Measurements from ENCODE around the gene CYP4B1.

The CYP4B1 gene

GRCh38 chr1:46757956-46758528 lies 40.8 kb upstream of the CYP4B1 start:
- no peak for DNase-seq (ENCODE audit: low spot score)
- no peak overlapping the region for H3K27ac ChIP-seq
- H3K4me3 ChIP-seq: no peak overlapping the region
- no peak for TF ChIP-seq CTCF (IDR thresholded peaks at IDR 0.05)

GRCh38 chr1:46760558-46761166 lies 38.2 kb upstream of the CYP4B1 start:
- no peak overlapping the region for H3K27ac ChIP-seq
- no peak overlapping the region for H3K4me3 ChIP-seq
- TF ChIP-seq CTCF (IDR thresholded peaks at IDR 0.05): no peak
- DNase-seq (ENCODE audit: low spot score): no peak

- DNase-seq (ENCODE audit: low spot score): no peak
- Histone ChIP-seq H3K27ac (no peak overlapping the region), H3K4me3 (no peak overlapping the region)
- no peak for TF ChIP-seq CTCF (IDR thresholded peaks at IDR 0.05)
These were observed 37.1 kb upstream of the CYP4B1 start for GRCh38 chr1:46761740-46762139.

DNA sequence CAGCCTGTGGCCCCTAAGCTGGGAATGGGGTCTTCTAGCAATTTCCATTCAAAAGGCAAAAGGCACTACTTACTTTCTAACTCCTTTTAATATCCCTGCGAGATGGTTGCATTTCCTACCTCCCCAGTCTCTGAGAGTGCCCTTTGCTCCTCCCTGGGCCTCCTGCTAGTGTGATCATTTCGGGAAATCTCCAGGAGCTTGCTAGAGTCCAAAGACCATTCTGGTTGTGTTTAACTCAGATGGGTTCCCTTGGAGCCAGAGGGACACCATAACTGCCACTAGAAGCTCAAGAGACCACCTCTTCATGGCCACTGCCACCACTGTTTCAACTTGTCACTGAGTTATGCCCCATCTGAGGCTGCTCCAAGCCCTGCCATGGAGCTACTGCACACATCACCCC lies 34.4 kb upstream of the CYP4B1 start:
- no peak overlapping the region for H3K4me3 ChIP-seq
- TF ChIP-seq CTCF (IDR thresholded peaks at IDR 0.05): no peak
- no peak overlapping the region for H3K27ac ChIP-seq
- no peak for DNase-seq (ENCODE audit: low spot score)

DNA sequence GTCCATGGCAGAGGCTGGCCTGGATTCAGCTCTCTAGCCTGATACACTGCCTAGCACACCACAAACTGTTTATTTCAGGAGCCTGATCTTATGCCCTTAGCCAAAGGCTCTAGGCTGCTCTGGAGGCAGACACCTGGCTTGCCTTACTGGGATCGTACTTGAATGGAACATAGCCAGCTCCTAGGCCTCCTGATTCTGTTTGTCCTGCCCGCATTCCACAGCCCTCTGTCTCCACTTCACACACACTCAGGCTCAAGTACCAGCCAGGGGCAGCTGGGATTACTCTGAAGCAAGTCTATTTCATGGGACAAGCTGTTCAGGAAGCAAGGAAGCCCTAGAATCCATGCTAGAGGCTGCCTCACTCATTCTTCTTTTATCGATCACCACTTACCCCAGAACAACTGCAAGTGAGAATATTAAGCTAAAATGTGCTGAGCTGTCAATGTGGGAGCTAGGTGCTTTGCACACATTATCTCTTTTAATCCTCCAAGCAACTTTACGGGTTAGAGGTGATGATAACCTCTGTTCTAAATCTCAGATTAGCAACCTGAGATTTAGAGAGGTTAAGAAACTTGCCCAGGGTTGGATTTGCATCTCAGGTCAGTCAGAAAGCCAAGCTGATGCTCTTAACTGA lies 31.1 kb upstream of the CYP4B1 start:
- H3K4me3 ChIP-seq: no peak overlapping the region
- H3K27ac ChIP-seq: no peak overlapping the region
- TF ChIP-seq CTCF (IDR thresholded peaks at IDR 0.05): no peak
- DNase-seq (ENCODE audit: low spot score): no peak

DNA sequence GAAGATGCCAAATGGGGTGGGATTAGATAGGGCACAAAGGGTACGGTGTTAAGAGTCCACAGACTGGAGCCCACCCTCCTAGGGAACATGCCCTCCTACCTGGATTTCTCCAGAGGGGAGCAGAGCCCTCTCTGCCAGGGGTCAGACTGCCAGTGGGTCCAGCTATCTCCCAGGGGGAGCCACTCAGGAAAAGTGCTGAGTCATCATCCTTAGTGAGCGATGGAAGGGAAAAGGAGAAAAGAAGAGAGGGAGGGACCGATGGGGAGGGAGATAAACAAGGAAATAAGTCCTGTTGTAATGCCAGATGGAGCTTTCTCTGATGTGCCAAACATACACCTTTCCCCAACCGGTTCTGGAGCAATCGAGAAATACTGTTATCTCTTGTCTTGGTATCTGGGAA lies 30.4 kb upstream of the CYP4B1 start:
- H3K4me3 ChIP-seq: no peak overlapping the region
- no peak overlapping the region for H3K27ac ChIP-seq
- DNase-seq (ENCODE audit: low spot score): no peak
- TF ChIP-seq CTCF (IDR thresholded peaks at IDR 0.05): no peak

Data from coronary artery (tissue), 2 donors.